ENCODE measurements around the gene GLDC.

DNA sequence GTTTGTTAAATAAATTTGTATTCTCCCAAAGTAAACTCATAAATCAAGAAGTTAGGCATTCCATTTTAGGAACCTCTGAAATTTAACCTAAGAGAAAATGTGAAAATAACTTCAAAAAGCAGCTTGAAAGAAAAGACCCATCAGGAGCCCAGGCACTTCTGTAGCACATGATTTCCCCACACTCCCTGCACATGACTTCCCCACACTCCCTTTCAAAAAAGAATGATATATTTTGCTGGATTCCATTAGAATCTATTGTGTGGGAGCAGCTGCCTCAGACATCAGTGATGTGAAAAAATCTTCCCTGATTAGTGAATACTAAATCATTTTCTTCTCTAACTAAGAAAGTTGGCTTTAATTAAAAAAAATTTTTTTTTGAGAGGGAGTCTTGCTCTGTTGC lies 83.3 kb downstream of the GLDC start:
- TF ChIP-seq GABPA (IDR thresholded peaks at IDR 0.05 in 1 of 2, conservative IDR thresholded peaks at IDR 0.05 in 1 of 2) (no peak), RAD21 (IDR thresholded peaks at IDR 0.05) (no peak), YY1 (IDR thresholded peaks at IDR 0.05) (no peak), TAF1 (conservative IDR thresholded peaks at IDR 0.05) (no peak)
- TF ChIP-seq, protein P1, sequence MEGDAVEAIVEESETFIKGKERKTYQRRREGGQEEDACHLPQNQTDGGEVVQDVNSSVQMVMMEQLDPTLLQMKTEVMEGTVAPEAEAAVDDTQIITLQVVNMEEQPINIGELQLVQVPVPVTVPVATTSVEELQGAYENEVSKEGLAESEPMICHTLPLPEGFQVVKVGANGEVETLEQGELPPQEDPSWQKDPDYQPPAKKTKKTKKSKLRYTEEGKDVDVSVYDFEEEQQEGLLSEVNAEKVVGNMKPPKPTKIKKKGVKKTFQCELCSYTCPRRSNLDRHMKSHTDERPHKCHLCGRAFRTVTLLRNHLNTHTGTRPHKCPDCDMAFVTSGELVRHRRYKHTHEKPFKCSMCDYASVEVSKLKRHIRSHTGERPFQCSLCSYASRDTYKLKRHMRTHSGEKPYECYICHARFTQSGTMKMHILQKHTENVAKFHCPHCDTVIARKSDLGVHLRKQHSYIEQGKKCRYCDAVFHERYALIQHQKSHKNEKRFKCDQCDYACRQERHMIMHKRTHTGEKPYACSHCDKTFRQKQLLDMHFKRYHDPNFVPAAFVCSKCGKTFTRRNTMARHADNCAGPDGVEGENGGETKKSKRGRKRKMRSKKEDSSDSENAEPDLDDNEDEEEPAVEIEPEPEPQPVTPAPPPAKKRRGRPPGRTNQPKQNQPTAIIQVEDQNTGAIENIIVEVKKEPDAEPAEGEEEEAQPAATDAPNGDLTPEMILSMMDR (IDR thresholded peaks at IDR 0.05; ENCODE audit: low read depth, low read length, missing input control) = no peak

All from liver (tissue), 3 donors.